Stimulated activated CD4-positive, alpha-beta T cell treated with anti-CD3 and anti-CD28 coated beads, Interleukin-4, amount 100 ng/mL, for 48 hours (primary cell): Measurements from ENCODE around the gene CCDC92B.

Experiments
- DNase-seq, 2 donors: peaks; one replicate each; pipeline ENCODE4 v3.0.0-alpha.2; 2020; ENCODE audit warnings: low read depth in 2 of 2

The CCDC92B gene

DNA sequence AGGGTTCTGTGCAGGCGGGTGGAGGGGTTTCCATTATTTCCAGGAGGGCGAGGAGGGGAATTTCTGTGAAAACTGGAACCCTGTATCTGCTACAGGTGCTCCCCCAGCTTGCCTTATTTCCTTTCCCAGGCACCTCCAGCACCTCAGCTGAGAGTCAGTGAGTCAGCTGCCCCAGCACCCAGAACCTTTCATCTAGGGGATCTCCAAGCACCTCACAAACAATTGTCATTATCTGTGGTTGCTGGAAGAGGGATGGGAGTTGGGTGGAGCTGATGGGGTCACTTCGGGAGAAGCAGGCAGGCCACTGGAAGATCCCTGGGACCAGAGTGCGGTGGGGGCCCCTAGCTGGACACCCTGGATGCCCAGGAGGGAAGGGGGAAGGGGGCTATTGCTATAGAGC is 27.8 kb downstream of the CCDC92B start:
- DNase-seq: no peak

DNA sequence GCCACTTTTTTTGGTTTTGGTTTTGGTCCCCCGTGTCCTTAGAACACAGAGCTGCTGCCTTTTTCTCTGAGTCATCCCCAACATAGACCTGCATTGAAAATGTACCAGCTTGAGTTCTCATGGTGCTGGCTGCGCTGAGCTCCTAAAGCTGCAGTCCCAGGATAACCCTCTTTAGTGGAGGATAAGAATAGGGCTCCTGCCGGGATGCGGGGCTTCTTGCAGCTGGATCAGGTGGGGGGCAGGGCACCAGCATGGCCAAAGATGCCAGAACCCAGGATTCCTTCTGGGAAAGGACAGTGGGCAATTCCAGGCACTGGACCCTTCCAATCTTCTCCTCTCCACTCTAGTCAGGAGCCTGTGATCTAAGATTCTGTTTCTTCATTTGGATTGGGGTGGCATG is 29.6 kb downstream of the CCDC92B start:
- DNase-seq: no peak

- no peak for DNase-seq
Observed at GRCh38 chr17:2718150-2718938, 31.1 kb downstream of the CCDC92B start.

GRCh38 chr17:2716649-2717048 is 32.8 kb downstream of the CCDC92B start:
- DNase-seq: no peak

- no peak for DNase-seq
Observed at GRCh38 chr17:2713881-2714280, 35.6 kb downstream of the CCDC92B start.

DNA sequence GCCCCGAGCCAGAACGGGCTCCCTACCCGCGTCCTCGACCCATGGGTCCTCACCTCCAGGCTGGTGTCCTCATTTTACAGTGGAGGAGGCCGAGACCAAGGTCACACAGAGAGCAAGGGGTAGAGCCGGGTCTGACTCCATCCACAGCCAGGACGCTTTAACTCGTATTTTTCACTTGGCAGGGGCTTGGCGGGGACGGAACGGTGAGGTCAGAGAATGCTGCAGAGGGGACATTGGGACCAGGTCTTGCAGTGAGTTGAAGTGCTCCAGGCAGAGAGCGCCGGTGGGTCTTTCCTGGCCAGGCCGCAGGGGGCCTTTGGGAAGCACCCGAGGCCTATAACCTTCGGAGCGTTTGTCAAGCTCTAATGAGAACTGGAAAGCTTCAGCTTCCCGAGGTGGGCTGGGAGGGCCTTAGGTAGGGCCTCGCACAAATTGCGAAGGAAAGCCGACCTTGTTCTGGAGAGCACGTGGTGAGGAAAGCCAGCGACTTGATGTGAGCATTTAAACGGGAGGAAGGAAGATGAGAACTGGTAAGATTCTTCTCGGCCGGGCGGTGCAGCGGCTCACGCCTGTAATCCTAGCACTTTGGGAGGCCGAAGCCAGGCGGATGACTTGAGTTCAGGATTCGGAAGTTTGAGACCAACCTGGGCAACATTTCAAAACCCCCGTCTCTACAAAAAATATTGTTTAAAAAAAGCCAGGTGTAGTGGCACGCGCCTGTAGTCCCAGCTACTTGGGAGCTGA is 37.0 kb downstream of the CCDC92B start:
- no peak for DNase-seq

DNA sequence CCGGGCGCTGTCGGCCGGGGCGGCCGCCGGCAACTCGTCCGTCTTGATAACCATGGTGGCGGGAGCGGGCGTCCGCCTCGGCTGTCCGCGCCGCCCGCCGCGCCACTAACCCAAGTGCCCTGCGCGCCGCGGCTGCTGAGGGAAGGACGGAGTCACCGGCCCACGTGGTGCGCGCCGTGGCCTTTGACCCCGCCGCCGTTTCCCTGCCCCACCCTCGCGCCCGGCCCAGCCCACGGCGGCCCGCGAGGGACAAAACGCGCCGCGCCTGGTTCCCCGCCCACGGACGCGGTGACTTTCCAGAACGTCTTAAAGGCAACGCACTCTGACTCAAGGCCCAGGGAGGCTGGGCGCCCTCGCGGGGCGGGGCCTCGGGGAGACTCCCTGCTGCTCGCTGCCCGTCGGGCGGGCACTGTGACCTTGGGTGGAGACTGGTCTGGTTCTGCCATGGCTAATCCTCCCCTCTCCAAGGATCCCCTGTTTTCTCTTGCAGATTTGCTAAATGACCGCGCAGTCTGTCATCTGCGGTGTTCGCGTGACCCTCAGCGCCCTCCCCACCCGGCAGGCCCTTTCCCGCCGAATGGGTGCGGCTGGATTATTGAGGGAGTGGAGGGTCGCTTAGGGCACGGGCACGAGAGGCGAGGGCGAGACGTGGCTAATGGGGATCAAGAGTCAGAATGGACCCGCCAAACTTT is 37.7 kb downstream of the CCDC92B start, which contains the start of gene CLUH:
Gene CLUH, minus strand, starts transcription at position 157 of the 692 bp plus-strand sequence. Its CDS starts 103 bp downstream, at position 54.
- peak; percentile 96 to 97 for DNase-seq

GRCh38 chr17:2710803-2711607 is 38.4 kb downstream of the CCDC92B start:
- DNase-seq: peak in 1 of 2 donors; percentile 35

- DNase-seq: no peak
Observed at GRCh38 chr17:2710071-2710802, 39.2 kb downstream of the CCDC92B start.

DNA sequence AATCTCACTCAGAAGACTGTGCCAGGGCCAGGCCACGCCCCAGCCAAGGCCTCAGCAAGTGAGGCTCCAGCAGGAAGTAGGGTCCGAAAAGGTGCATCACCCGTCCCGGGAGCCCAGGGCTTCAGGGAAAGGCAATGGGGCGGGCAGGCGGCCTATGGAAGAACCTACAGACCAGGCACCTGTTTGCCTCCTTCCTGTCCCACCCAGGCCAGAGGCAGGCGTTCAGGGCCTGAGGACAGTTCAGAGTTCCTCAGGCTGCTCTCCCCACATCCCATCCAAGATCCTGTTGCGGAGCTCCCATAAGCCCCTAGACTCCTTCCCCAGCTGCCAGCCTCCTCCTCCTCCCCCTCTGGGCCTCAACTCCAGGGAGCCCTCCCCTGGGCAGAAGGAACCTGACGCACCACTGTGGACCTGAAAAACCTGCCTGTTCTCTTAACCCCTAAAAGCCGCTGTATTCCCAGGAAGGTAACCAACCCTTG is 40.2 kb downstream of the CCDC92B start:
- no peak for DNase-seq

- no peak for DNase-seq
Observed at GRCh38 chr17:2708585-2709182, 40.8 kb downstream of the CCDC92B start.

DNA sequence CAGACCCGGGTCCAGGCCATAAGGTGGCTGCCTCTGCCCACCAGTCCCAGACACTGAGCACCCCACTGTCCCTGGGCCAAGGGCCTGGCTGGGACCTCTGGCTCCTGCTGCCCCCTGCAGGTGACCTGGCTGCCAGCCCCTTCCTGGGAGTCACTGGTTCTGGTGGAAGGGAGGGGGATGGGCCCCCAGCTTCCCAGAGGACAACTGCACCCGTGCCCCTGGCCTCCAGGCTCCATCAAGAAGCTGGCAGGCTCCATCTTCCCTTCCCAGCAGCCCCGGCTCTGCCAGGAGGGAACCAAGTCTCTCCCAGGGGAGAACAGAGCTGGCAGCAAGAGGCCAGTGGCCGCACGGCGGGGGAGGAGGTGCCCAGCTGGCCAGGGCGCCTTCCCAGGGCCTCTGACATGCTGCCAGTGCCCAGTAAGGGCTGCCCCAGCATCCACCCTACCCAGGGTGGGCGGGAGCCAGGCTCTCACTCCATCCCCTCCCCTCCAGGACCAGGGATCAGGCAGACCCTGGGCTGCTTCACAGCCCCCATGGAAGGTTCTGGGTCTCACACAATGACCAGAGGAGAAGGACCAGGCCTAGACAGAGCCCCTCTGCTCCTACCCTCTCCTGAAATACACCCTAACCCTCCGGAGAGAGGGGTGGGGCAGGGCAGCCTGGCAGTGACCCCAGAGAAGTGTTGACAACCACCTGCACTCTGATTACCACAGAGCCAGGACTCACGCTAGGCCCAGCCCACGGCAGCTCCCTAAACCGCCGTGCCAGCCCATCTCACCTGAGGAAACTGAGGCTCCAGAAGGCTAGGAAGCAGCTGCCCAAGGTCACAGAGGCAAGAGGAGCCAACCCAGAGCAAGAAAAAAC is 41.5 kb downstream of the CCDC92B start:
- no peak for DNase-seq

- DNase-seq: no peak
Observed at GRCh38 chr17:2706911-2707510, 42.4 kb downstream of the CCDC92B start.

GRCh38 chr17:2705888-2706795 is 43.3 kb downstream of the CCDC92B start:
- no peak for DNase-seq

- DNase-seq: no peak
Observed at GRCh38 chr17:2705263-2705662, 44.2 kb downstream of the CCDC92B start.

GRCh38 chr17:2704890-2705248 is 44.6 kb downstream of the CCDC92B start:
- DNase-seq: no peak

GRCh38 chr17:2704031-2704889 is 45.2 kb downstream of the CCDC92B start:
- DNase-seq: no peak
